Neural progenitor cell (in vitro differentiated cells): ENCODE measurements around the gene C2orf76. TPM values are rescaled to one million over a fixed set of nuclear protein-coding genes. Genes with fewer than 3 reads are reported as not detected.

Experiments
- DNase-seq: peaks from one replicate; pipeline ENCODE4 v3.0.0-alpha.2; 2016; ENCODE audit warnings: low spot score
- H2AFZ ChIP-seq: fragments of 200-600 bp; sonication (generic); replicated peaks from 2 replicates; pipeline ENCODE4 v1.6.1; 2016; ENCODE audit warnings: antibody characterized with exemption
- H3F3A ChIP-seq: fragments of 200-600 bp; sonication (generic); 2 replicates; pipeline ENCODE4 v1.6.1; 2016; ENCODE audit warnings: antibody characterized with exemption, low read depth
- H3K27ac ChIP-seq: fragments of 200-600 bp; sonication (generic); 2 replicates; pipeline ENCODE4 v1.5.1; 2016; ENCODE audit warnings: mild to moderate bottlenecking
- H3K27me3 ChIP-seq: fragments of 200-600 bp; sonication (generic); 2 replicates; pipeline ENCODE4 v1.6.1; 2016; ENCODE audit warnings: mild to moderate bottlenecking, moderate library complexity
- H3K36me3 ChIP-seq: fragments of 200-600 bp; sonication (generic); 2 replicates; pipeline ENCODE4 v1.5.1; 2016
- H3K4me1 ChIP-seq: fragments of 200-600 bp; sonication (generic); 2 replicates; pipeline ENCODE4 v1.6.1; 2016; ENCODE audit warnings: mixed run types
- H3K4me2 ChIP-seq: fragments of 200-600 bp; sonication (generic); 2 replicates; pipeline ENCODE4 v1.6.1; 2016
- H3K4me3 ChIP-seq: fragments of 200-600 bp; sonication (generic); 2 replicates; pipeline ENCODE4 v1.5.1; 2016
- H3K79me2 ChIP-seq: fragments of 200-600 bp; sonication (generic); 2 replicates; pipeline ENCODE4 v1.6.1; 2016; ENCODE audit warnings: low read depth
- H3K9ac ChIP-seq: fragments of 200-600 bp; sonication (generic); 2 replicates; pipeline ENCODE4 v1.6.1; 2016
- H3K9me3 ChIP-seq: fragments of 200-600 bp; sonication (generic); 2 replicates; pipeline ENCODE4 v1.5.1; 2016; ENCODE audit warnings: low read depth
- H4K20me1 ChIP-seq: fragments of 200-600 bp; sonication (generic); 2 replicates; pipeline ENCODE4 v1.6.1; 2016; ENCODE audit warnings: low read depth
- H3K27ac Mint-ChIP-seq: 3 replicates; pipeline ENCODE4 v1.8.0; 2021; ENCODE audit warnings: mixed read lengths
- H3K27me3 Mint-ChIP-seq: 2 replicates; pipeline ENCODE4 v1.8.0; 2022; ENCODE audit warnings: low read depth, mild to moderate bottlenecking, inconsistent platforms, moderate library complexity, mixed read lengths; ENCODE audit not compliant: insufficient read depth
- H3K36me3 Mint-ChIP-seq: 3 replicates; pipeline ENCODE4 v1.8.0; 2021; ENCODE audit warnings: mixed read lengths
- H3K4me1 Mint-ChIP-seq: 3 replicates; pipeline ENCODE4 v1.8.0; 2021; ENCODE audit warnings: mixed read lengths
- H3K4me3 Mint-ChIP-seq: 3 replicates; pipeline ENCODE4 v1.8.0; 2021; ENCODE audit warnings: mild to moderate bottlenecking, moderate library complexity, mixed read lengths
- H3K9me3 Mint-ChIP-seq: 3 replicates; pipeline ENCODE4 v1.8.0; 2020; ENCODE audit warnings: mixed read lengths
- CTCF ChIP-seq: fragments of 200-600 bp; sonication (generic); IDR thresholded peaks from 2 replicates; pipeline ENCODE4 v1.5.1; 2017; ENCODE audit warnings: antibody characterized with exemption, mild to moderate bottlenecking
- EZH2 ChIP-seq: fragments of 200-600 bp; sonication (generic); IDR thresholded peaks from 2 replicates; pipeline ENCODE4 v1.6.1; 2017; ENCODE audit warnings: antibody characterized with exemption, mild to moderate bottlenecking, moderate library complexity
- EZH2phosphoT487 ChIP-seq: fragments of 200-600 bp; sonication (generic); IDR thresholded peaks from 2 replicates; pipeline ENCODE4 v1.6.1; 2017; ENCODE audit warnings: antibody characterized with exemption
- total RNA-seq: library from RNA; depleted of rRNA; stranded (reverse); fragments of >200 nt; gene quantifications from 2 replicates; pipeline ENCODE4 v1.2.3, GENCODE V29; 2015; ENCODE audit warnings: low replicate concordance

Gene C2orf76
- total RNA-seq, 1 donor from 2014 or later: 16.8 TPM

- Histone ChIP-seq H3K79me2 (no peaks in the 10 kb centered on the region), H3F3A (no peaks in the 10 kb centered on the region), H3K9ac (no peak overlapping the region), H3K27ac (no peak overlapping the region), H4K20me1 (no peaks in the 10 kb centered on the region), H3K4me2 (no peak overlapping the region), H3K36me3 (no peaks in the 10 kb centered on the region), H3K4me1 (peaks cover 8% of the 10 kb centered on the region), H3K4me3 (no peak overlapping the region), H3K27me3 (no peaks in the 10 kb centered on the region), H2AFZ (no peak overlapping the region), H3K9me3 (no peaks in the 10 kb centered on the region)
- no peak for TF ChIP-seq EZH2
- TF ChIP-seq CTCF: no peak
- TF ChIP-seq EZH2phosphoT487: no peak
- H3K4me1 Mint-ChIP-seq: no peaks in the 10 kb centered on the region
- no peaks in the 10 kb centered on the region for H3K9me3 Mint-ChIP-seq
- no peak overlapping the region for H3K27ac Mint-ChIP-seq
- no peak for DNase-seq
- H3K4me3 Mint-ChIP-seq: no peak overlapping the region
- no peaks in the 10 kb centered on the region for H3K27me3 Mint-ChIP-seq
- peaks cover 2% of the 10 kb centered on the region for H3K36me3 Mint-ChIP-seq
These were observed 28.9 kb downstream of the C2orf76 start for GRCh38 chr2:119337749-119338148.

GRCh38 chr2:119333833-119334232 lies 32.8 kb downstream of the C2orf76 start:
- DNase-seq: no peak
- H3K36me3 Mint-ChIP-seq: no peaks in the 10 kb centered on the region
- H3K9me3 Mint-ChIP-seq: no peaks in the 10 kb centered on the region
- H3K27ac Mint-ChIP-seq: no peak overlapping the region
- H3K4me1 Mint-ChIP-seq: no peaks in the 10 kb centered on the region
- Histone ChIP-seq H3K4me1 (peaks cover 8% of the 10 kb centered on the region), H3K79me2 (no peaks in the 10 kb centered on the region), H4K20me1 (no peaks in the 10 kb centered on the region), H3F3A (no peaks in the 10 kb centered on the region), H3K9ac (no peak overlapping the region), H3K4me3 (no peak overlapping the region), H3K27ac (no peak overlapping the region), H2AFZ (no peak overlapping the region), H3K9me3 (no peaks in the 10 kb centered on the region), H3K27me3 (no peaks in the 10 kb centered on the region), H3K36me3 (no peaks in the 10 kb centered on the region), H3K4me2 (no peak overlapping the region)
- no peak for TF ChIP-seq EZH2phosphoT487
- no peak for TF ChIP-seq EZH2
- TF ChIP-seq CTCF: no peak
- H3K27me3 Mint-ChIP-seq: peaks cover 3% of the 10 kb centered on the region
- H3K4me3 Mint-ChIP-seq: no peak overlapping the region

GRCh38 chr2:119333360-119333759 lies 33.3 kb downstream of the C2orf76 start:
- H3K27me3 ChIP-seq: no peaks in the 10 kb centered on the region
- no peaks in the 10 kb centered on the region for H3K79me2 ChIP-seq
- no peak overlapping the region for H3K4me2 ChIP-seq
- Mint-ChIP-seq H3K27me3 (peaks cover 3% of the 10 kb centered on the region), H3K4me3 (no peak overlapping the region), H3K36me3 (no peaks in the 10 kb centered on the region), H3K4me1 (no peaks in the 10 kb centered on the region), H3K27ac (no peak overlapping the region), H3K9me3 (no peaks in the 10 kb centered on the region)
- H3F3A ChIP-seq: no peaks in the 10 kb centered on the region
- H3K4me3 ChIP-seq: no peak overlapping the region
- H3K9ac ChIP-seq: no peak overlapping the region
- no peak for DNase-seq
- TF ChIP-seq EZH2: no peak
- TF ChIP-seq EZH2phosphoT487: no peak
- no peak for TF ChIP-seq CTCF
- peaks cover 6% of the 10 kb centered on the region for H3K4me1 ChIP-seq
- no peaks in the 10 kb centered on the region for H3K36me3 ChIP-seq
- H3K9me3 ChIP-seq: no peaks in the 10 kb centered on the region
- H4K20me1 ChIP-seq: no peaks in the 10 kb centered on the region
- no peak overlapping the region for H2AFZ ChIP-seq
- H3K27ac ChIP-seq: no peak overlapping the region
